GM21576 (cell line): ENCODE measurements around the gene RAD17.
"Not testable (repeated sequence)": the region's sequence is repeated elsewhere in the genome, so short reads cannot be mapped to it uniquely, and the experiment has no call there.

Source experiments
- ATAC-seq: cut with Tn5 transposase; IDR thresholded peaks from one replicate; pipeline ENCODE4 v1.9.1; 2021; ENCODE audit warnings: mild to moderate bottlenecking, moderate library complexity; ENCODE audit not compliant: unreplicated experiment

Gene RAD17, protein sequence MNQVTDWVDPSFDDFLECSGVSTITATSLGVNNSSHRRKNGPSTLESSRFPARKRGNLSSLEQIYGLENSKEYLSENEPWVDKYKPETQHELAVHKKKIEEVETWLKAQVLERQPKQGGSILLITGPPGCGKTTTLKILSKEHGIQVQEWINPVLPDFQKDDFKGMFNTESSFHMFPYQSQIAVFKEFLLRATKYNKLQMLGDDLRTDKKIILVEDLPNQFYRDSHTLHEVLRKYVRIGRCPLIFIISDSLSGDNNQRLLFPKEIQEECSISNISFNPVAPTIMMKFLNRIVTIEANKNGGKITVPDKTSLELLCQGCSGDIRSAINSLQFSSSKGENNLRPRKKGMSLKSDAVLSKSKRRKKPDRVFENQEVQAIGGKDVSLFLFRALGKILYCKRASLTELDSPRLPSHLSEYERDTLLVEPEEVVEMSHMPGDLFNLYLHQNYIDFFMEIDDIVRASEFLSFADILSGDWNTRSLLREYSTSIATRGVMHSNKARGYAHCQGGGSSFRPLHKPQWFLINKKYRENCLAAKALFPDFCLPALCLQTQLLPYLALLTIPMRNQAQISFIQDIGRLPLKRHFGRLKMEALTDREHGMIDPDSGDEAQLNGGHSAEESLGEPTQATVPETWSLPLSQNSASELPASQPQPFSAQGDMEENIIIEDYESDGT

DNA sequence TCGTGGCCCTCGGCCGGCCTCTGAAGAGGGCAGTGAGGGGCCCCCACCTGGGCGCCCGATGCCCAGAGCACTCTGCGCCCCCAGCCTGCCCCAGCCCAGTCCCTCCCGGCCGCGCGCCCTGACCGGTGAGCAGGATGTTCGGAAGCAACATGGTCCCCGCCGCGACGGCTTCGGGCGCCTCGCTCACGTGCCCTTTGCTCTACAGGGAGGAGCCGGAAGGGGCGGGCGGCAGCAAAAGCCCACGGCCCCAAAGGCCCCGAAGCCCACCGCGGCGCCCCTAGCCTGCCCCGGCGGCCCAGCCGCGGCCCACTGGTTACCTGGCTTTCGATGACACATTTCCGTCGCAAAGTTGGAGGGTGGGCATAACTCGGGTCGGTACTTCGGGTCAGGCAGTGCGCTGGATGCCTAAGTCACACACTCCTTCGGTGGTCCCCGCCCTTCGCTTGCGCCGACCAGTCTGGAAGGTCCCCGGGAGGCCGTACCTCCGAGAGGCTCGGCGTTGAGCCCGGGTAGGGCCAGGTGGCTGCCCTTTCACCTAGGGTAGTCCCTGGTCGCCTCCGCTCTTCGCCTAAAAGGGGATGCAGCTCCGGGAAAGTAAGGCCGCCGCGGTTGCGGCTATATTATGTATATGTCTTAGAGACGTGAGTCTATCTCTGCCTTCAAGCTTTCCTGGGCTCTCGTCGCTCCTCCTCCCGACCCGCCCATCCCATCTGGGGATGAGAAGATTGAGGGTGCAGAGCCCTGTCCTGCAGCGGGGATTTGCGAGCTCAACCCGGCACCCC, at the start of gene RAD17, which contains the start of the genes AK6 and TAF9:
Gene RAD17, plus strand, starts transcription at position 479 of the 782 bp plus-strand sequence. CDS start 2,391 bp downstream, outside the sequence.
Gene AK6, minus strand, starts transcription at position 181 of the 782 bp plus-strand sequence. Its CDS starts 30 bp downstream, at position 151.
Gene TAF9, minus strand, starts transcription at position 181 of the 782 bp plus-strand sequence. CDS start 3,783 bp downstream, outside the sequence.
- ATAC-seq, result peak; percentile 90

DNA sequence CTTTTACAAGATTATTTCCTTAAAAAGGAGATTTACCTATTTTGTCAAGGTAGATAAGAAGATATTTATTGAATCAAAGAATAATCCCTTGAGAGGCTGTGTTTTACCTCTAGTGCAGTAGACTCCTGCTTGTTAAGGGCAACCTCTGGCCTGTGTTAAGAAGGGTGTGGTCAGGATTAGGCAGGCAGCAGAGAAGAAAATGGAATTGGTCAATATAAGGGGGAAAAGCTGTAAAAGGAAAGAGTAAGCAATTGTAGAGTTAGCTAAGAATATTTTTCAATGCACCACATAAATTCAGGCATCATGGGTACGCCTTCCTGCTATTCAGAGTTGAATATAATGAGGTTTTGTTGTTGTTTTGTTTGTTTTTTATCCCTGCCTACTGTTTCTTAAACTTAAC, 43.3 kb upstream of the RAD17 start:
- ATAC-seq, result no peak

DNA sequence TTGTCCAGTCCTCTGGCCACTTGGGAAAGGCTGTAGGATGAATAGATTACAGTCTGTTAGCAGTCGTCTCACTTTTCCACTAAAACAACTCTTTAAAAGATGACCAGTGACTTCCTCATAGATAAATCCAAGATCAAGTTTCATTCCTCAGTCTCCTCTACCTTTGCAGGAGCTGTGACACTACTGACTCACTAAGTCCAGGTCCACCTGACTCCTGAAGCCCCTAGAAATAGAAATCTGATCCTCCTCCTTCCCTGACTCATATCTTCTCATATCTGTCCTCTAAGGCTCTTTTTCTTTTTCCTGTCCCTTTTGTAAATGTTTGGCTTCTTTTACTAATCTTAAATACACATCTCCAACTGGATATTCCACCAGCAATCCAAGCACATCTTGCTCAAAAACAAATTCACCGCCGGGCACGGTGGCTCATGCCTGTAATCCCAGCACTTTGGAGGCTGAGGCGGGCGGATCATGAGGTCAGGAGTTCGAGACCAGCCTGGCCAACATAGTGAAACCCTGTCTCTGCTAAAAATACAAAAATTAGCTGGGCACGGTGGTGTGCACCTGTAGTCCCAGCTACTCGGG, 39.6 kb upstream of the RAD17 start:
- no peak for ATAC-seq

DNA sequence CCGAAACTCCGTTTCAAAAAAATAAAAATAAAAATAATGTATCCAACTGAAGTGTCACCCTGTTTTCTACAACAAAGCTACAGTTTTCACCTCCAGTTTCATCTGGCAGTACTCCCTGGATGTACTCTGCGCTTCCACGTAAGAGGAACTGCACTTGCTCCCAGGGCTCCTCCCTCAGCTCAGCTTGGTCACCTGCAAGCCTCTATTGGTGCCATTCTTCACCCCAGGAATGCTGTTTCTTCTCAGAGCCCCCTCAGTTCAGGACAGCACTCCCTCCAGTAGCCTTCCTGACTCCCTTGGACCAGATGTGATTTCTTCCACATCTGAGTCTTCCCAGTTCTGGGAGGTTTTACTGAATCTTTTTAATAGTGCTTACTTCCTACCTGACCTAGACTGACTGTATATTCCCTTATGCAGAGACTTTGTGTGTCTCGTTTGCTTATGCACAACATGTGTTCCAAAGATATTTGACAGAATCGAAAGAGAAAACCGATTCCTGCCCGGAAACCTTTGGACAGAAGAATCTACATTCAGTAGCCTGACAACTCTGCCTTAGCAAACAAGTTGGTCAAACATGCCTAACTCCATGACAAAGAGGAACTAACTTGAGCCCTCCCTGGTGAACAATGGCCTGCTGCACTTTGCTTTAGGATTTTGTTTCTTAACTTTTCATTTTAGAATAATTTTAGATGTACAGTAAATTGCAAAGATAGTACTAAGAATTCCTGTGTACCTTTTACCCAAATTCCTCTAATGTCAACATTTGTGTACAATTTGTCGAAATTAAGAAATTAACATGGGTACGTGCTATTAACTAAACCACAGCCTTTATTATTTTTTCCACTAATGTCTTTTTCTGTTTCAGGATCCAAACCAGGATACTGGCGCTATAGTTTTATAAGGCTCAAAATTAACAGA, 37.8 kb upstream of the RAD17 start:
- ATAC-seq, result no peak

DNA sequence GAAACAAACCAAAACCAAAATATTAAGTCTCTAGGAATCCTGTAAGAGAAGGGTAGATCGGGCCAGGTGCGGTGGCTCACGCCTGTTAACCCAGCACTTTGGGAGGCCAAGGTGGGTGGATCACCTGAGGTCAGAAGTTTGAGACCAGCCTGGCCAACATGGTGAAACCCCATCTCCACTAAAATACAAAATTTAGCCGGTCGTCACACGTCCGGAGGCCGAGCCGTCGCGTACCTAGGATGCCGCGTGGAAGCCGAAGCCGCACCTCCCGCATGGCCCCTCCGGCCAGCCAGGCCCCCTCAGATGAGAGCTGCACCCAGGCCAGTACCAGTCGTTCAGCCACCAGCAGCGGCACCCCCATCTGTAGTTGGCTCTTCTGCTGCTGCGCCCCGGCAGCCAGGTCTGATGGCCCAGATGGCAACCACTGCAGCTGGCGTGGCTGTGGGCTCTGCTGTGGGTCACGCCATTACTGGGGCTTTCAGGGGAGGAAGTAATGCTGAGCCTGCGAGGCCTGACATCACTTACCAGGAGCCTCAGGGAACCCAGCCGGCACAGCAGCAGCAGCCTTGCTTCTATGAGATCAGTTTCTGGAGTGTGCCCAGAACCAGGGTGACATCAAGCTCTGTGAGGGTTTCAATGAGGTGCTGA, 35.8 kb upstream of the RAD17 start:
- ATAC-seq, result not testable (repeated sequence)

DNA sequence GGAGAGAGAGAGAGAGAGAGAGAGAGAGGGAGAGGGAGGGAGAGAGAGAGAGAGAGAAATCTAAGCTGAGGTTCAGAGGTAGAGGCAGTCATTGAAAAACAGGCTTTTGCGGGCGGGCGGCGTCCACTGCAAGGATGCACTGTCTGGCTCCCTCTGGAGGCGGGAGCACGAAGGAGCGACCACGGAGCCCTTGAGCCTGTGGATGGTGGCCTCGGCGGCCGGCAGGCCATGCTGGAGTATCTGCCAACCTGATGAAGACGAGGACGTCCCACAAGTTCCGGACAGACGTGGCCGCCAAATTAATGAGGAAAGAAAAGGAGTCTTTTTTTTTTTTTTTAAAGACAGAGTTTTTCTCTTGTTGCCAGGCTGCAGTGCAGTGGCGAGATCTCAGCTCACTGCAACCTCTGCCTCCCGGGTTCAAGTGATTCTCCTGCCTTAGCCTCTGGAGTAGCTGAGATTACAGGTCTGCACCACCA, 34.8 kb upstream of the RAD17 start:
- ATAC-seq, result peak; percentile 61

DNA sequence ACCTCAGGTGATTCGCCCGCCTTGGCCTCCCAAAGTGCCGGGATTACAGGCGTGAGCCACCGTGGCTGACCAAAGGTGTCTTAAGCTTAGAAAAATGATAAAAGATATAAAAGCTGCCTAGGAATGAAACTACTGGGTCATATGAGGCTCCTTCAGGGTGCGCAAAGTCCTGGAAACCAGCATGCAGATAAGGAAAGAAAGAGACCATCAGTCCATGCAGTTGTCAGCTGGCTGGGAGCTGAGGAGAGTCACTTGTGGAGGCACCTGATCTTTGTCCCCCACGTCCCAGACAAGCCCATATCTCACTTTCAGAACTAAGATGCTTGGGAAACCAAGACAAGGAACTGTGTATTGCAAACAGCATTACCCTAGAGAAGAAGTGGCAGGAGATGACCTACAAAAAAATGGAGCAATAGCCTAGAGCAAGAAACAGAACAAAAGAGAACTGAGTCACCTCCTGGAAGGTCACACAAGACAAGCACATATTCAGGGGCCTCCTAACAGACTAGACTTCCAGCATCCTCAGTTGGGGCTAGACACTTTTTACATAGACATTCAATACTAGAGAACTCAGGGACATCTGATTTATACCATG, 34.2 kb upstream of the RAD17 start:
- ATAC-seq, result no peak

DNA sequence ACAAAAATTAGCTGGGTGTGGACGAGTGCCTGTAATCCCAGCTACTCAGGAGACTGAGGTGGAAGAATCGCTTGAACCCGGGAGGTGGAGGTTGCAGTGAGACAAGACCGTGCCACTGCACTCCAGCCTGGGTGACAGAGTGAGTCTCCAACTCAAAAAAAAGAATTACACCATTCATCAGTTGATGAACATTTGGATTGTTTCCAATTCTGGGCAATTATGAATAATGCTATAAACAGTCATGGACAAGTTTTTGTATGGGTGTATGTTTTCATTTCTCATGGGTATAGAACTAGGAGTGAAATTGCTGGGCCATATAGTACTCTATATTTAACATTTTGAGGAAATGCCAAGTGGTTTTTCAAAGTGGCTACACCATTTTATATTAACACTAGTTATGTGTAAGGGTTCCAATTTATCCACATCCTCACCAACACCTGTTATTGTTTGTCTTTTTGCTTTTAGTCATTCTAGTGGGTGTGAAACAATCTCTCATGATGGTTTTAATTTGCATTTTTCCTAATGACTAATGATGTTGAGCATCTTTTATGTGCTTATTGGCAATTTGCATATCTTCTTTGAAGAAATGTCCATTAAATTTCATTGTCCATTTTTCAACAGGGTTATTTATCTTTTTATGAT, 28.0 kb upstream of the RAD17 start:
- ATAC-seq, result no peak

DNA sequence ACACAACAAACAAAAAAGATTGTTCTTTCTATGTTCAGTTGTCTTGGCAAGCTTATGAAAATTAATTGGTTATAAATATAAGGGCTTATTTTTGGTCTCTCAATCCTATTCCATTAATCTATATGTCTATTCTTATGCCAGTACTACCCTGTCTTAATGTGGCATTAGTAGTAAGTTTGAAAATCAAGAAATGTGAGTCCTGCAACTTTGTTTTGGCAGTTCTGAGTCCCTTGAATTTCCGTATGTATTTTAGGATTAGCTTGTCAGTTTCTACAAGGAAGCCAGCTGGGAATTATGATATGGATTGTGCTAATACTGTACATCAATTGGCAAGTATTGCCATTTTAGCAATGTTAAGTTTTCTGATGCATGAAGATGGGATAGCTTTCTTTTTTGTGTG, 26.5 kb upstream of the RAD17 start:
- no peak for ATAC-seq

DNA sequence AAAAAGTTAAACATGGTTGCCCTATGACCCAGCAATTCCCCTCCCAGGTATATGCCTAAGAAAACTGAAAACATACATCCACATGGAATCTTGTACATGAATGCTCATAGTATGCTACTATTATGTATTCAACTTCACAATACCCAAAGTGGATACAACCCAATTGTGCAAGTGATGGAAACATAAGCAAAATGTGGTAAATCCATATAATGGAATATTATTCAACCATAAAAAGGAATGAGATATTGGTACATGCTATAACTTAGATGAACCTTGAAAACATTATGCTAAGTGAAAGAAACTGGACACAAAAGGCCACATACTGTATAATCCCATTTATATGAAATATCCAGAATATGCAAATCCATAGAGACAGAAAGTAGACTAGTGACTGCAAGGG, 19.0 kb upstream of the RAD17 start:
- ATAC-seq, result no peak

DNA sequence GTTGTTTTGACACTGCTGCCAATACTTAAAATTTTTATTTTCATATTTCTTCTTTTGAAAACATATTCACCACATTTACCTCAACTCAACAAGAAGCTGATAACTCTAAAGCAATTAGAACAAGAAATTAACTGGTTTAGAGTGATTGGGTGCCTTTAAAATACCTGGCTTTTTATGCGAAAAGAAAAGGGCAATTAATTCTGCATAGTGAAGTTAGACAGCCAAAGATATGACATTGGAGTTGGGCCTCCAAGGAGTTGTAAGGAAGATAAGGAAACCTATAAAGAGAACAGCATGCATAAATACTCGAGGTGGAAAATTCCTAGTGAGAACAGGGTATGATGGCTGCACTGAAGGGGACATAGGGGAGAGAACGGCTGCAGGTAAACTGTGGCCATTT, 9.9 kb upstream of the RAD17 start:
- no peak for ATAC-seq

DNA sequence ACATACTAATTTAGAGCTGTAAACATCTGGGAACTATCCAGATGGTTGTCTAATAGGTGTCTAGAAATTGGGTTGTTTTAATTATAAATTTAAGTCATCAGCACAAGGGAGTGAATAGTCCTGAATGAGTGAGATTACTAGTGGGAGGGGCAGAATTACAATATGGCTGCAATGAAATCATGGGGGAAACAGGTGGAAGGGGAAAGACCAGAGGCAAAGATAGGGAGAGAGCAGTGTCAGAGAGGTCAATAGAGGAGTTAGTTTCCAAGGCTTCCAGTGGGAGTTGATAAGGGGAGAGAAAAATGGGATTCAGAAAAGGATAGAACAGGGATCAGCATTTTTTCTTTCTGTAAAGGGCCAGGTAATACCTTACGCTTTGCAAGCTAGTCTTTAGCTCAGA, 9.2 kb upstream of the RAD17 start:
- ATAC-seq, result no peak

DNA sequence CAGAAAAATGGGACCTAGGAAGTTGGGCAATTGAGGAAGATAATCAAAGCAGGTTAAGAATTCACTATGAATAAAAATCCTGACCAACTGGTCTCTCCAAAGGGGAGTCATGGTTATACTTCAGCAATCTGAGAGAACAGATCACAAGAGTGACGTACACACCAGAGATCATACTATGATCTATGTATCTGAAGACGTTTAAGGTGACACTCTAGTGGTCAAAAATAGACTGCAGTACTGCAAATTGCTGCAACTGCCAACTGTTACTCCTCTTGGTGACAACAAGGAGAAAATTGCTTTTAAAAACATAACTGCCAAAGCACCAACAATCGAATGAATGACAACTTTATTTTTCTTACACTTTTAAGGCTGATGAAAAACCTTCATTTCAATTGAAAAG, 5.2 kb upstream of the RAD17 start:
- no peak for ATAC-seq

DNA sequence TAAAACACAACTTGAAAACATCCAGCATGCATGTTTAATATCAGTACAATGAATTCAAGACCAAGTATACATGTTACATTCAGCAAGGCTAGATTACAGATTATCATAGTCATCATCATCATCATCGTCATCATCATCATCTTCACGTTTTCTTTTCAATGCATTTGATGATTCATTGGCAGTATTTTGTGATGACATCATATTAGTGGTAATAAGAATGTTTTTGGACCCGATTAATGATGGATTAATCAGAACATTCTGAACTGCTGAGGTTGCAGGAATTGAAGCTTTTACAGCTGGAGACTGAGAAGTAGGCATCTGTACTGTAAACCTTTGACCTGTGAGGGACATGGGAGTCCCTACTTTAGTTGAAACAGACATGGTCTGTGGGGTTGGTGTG, 4.8 kb upstream of the RAD17 start:
- no peak for ATAC-seq

DNA sequence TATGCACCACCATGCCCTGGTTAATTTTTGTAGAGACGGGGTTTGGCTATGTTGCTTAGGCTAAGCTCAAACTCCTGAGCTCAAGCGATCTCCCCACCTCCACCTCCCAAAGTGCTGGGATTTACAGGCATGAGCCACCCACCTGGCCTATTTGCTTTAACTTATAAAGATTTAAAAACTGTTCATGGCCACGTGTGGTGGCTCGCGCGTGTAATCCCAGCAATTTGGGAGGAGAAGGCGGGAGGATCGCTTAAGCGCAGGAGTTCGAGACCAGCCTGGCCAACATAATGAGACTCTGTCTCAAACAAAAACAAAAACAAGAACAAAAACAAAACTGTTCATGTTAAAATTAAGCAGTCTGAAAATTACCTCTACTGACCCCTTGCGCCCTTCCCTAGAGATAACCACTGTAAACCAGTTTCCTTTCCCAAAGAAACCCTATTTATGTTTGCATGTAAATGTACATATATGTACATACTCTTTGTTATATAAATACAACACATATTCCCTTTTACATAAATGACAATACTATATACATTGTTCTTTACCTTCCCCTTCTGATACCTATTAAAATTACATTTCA, 1.8 kb upstream of the RAD17 start:
- ATAC-seq, result no peak

DNA sequence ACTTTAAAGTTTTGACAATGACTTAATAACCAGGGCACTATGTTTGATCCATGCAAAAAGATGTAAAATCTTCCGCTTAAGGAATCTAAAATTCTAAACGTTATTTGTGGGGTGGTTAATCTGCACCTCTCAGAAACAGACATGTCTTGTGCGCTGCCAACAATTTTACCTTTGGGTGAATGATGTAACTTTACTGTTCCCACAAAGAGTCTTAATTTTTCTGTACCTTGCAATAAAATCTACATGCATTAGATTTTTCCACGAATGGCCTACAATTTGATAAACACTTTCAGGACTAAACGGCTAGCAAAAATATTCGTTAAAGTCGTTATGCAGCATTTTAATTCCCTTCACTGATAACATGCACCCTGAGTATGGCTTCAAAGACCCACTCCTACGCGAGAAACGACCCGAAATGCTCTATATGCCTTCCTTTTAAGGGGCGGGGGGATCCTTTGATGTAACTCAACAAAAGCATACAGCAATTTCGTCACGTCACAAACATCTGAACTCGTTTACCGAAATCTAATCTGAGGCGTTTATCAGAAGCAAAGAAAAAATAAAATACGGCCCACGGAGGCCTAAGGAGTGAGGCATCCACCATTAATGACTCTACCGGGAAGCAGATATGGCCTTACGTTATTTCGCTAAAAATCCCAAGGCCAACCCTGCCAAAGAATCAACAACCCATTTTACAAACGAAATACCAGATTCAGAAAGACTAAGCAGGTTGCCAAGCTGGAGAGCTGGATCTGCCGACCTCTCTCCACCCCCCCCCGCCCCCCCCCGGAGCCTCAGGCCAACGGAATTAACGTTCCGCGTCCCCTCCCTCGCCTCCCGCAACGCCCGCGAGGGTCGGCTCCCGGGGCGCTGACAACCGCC, 919 bp upstream of the RAD17 start:
- ATAC-seq, result no peak

DNA sequence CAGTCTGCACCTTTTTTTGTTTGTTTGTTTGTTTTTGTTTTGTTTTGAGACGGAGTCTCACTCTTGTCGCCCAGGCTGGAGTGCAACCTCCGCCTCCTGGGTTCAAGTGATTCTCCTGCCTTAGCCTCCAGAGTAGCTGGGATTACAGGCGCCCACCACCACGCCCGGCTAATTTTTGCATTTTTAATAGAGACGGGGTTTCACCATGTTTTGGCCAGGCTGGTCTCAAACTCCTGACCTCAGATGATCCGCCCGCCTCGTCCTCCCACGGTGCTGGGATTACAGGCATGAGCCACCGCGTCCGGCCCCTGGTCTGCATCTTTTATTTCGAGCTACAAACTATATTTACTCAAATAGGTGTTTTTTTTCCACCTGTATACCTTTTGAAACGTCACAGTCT, 717 bp downstream of the RAD17 start:
- ATAC-seq, result not testable (repeated sequence)
